Muscle layer of duodenum (tissue), 2 donors: ENCODE data around the gene CLDND1.

Source experiments
- H3K27ac ChIP-seq: one replicate; pipeline ENCODE4 v1.7.0; 2013; ENCODE audit warnings: mild to moderate bottlenecking, low read length
- H3K27me3 ChIP-seq: one replicate; pipeline ENCODE4 v1.7.0; 2013; ENCODE audit warnings: low read depth, mild to moderate bottlenecking, control low read depth, low read length
- H3K36me3 ChIP-seq, 2 donors: one replicate each; pipeline ENCODE4 v1.7.0; 2013; ENCODE audit warnings: low read length in 2 of 2, control low read depth in 1 of 2, mild to moderate bottlenecking in 1 of 2; ENCODE audit not compliant: insufficient read depth in 2 of 2, control insufficient read depth in 1 of 2
- H3K4me1 ChIP-seq, 2 donors: one replicate each; pipeline ENCODE4 v1.7.0; 2013; ENCODE audit warnings: low read length in 2 of 2, mild to moderate bottlenecking in 2 of 2, control low read depth in 1 of 2, moderate library complexity in 1 of 2; ENCODE audit not compliant: insufficient read depth in 2 of 2, control insufficient read depth in 1 of 2
- H3K4me3 ChIP-seq, 2 donors: one replicate each; pipeline ENCODE4 v1.7.0; 2013; ENCODE audit warnings: low read length in 2 of 2, low read depth in 1 of 2, mild to moderate bottlenecking in 1 of 2
- H3K9me3 ChIP-seq, 2 donors: one replicate each; pipeline ENCODE4 v1.7.0; 2013; ENCODE audit warnings: low read length in 2 of 2, control low read depth in 1 of 2, mild to moderate bottlenecking in 1 of 2; ENCODE audit not compliant: control insufficient read depth in 1 of 2
- donor health status: healthy.

The CLDND1 gene

DNA sequence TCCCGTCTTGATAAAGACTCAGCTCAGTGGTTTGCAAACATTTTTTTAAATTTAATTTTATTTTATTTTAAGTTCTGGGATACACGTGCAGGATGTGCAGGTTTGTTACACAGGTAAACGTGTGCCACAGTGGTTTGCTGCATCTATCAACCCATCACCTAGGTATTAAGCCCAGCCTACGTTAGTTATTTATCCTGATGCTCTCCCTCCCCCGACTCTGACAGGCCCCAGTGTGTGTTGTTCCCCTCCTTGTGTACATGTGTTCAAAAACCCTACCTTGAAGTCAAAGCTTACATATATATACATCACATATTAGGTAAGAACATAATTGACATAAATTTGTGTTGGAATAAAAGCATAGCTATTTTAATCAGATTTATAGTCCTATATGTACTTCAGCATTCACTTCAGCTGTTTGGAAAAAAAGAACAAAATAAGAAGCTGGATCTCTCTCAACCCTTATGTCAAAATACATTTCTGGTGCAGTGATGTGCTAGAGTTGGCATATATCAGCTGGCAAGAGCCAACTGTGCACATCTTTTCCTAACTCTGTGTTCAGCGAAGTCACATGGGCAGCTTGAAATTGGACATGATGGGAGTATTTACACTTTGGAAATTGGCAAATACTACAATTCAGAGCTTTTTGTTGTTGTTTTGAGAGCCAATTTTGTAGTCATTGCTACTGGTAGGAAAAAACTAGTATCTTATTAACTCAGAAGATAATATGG, 35.6 kb upstream of the CLDND1 start:
- Histone ChIP-seq H3K4me3 (no peak overlapping the region), H3K27me3 (no peaks in the 10 kb centered on the region), H3K9me3 (no peaks in the 10 kb centered on the region)

DNA sequence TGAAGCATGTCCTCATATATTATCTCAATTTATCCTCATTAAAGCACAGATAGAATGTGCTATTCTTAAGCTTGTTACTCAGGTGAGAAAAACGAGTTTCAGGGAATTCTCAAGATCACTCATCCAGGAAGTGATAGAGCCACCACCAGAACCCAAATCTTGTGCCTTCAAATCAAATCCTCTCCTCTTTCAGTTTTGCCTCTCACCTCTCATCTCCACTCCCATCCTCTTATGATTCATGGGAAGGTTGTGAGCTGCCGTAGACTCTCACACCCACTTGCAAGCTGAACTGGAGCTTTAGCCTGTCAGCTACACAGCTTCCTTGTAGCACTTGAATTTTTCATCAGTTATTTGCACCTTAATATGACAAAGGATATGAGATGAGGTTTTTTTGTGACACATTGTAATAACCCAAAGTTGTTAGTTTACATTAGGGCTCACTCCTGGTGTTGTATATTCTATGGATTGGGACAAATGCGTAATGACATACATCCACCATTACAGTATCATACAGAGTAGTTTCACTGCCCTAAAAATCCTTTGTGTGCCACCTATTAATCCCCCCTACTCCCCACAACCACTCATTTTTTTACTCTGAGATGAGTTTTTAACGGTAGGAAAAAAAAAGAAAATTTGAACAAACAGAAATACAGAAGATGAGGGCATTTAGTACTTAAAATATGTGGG, 34.8 kb upstream of the CLDND1 start:
- Histone ChIP-seq H3K9me3 (no peaks in the 10 kb centered on the region), H3K27me3 (no peaks in the 10 kb centered on the region), H3K4me1 (peaks cover 0 to 6% of the 10 kb centered on the region in 2 donors), H3K36me3 (no peaks in the 10 kb centered on the region), H3K27ac (no peak overlapping the region), H3K4me3 (no peak overlapping the region)

More for the DNA sequence above, 35.6 kb upstream of the CLDND1 start:
- Histone ChIP-seq H3K4me1 (peaks cover 0 to 6% of the 10 kb centered on the region in 2 donors), H3K27ac (no peak overlapping the region), H3K36me3 (no peaks in the 10 kb centered on the region)

GRCh38 chr3:98556164-98557130, 33.7 kb upstream of the CLDND1 start:
- no peaks in the 10 kb centered on the region for H3K9me3 ChIP-seq
- H3K4me3 ChIP-seq = no peak overlapping the region
- H3K36me3 ChIP-seq = no peaks in the 10 kb centered on the region
- H3K27me3 ChIP-seq = no peaks in the 10 kb centered on the region
- peaks cover 0 to 6% of the 10 kb centered on the region in 2 donors for H3K4me1 ChIP-seq
- peak overlapping the region; percentile 45 for H3K27ac ChIP-seq

DNA sequence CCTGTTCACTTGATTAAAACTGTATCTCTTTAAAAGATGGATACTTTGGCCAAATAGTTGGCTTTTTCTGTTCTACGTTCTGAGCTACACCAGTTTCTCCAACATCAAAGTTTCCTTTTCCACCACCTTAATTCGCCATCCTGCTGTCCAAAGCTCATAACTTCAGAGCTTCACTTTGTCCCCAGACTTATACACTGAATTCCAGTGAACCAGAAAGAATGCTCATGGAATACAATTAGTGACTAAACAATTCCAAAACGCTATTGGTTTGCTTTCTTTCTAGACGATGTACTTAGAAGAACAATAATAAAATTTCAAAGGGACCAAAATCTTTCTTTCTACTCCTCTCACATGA, 32.3 kb upstream of the CLDND1 start:
- Histone ChIP-seq H3K4me1 (peaks cover 0 to 6% of the 10 kb centered on the region in 2 donors), H3K4me3 (no peak overlapping the region), H3K36me3 (no peaks in the 10 kb centered on the region), H3K27me3 (no peaks in the 10 kb centered on the region), H3K9me3 (no peaks in the 10 kb centered on the region), H3K27ac (peak overlapping the region; percentile 5)

- Histone ChIP-seq H3K27me3 (no peaks in the 10 kb centered on the region), H3K4me1 (peaks cover 0 to 6% of the 10 kb centered on the region in 2 donors), H3K4me3 (no peak overlapping the region), H3K9me3 (no peaks in the 10 kb centered on the region), H3K27ac (peak overlapping the region; percentile 5), H3K36me3 (no peaks in the 10 kb centered on the region)
These were observed 31.9 kb upstream of the CLDND1 start for GRCh38 chr3:98554580-98554979.

GRCh38 chr3:98553753-98554152, 31.1 kb upstream of the CLDND1 start:
- Histone ChIP-seq H3K36me3 (no peaks in the 10 kb centered on the region), H3K27ac (peak overlapping the region; percentile 0), H3K27me3 (no peaks in the 10 kb centered on the region), H3K4me3 (no peak overlapping the region), H3K9me3 (no peaks in the 10 kb centered on the region), H3K4me1 (peaks cover 0 to 6% of the 10 kb centered on the region in 2 donors)

DNA sequence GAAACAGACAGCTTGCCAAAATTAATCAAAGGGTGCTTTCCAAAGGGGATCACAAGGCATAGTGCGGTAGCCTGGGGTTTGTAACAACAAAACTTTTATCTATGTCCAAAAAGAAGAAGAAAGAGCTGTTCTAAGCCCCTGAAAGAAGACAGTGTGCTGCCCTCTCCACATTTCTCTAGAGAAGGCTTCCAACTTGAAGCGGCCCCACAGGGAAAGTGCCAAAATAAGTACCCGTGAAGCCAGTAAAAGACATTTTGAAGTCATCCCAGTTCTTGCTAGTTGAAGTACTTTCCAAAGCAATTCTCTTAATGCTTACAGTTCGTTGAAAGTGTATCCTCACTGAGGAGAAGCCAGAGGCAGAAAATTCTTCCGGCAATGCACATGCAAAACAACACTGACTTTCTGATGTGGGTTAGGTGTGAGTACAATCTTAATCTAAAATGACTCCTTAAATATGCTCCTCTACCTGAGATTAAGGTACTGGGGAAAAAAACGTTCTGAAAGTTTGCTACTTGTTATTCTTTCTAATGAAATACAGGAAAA, 30.4 kb upstream of the CLDND1 start:
- H3K27me3 ChIP-seq = no peaks in the 10 kb centered on the region
- H3K27ac ChIP-seq = peak overlapping the region; percentile 0
- H3K9me3 ChIP-seq = no peaks in the 10 kb centered on the region
- H3K36me3 ChIP-seq = no peaks in the 10 kb centered on the region
- no peak overlapping the region for H3K4me3 ChIP-seq
- H3K4me1 ChIP-seq = peaks cover 0 to 6% of the 10 kb centered on the region in 2 donors

DNA sequence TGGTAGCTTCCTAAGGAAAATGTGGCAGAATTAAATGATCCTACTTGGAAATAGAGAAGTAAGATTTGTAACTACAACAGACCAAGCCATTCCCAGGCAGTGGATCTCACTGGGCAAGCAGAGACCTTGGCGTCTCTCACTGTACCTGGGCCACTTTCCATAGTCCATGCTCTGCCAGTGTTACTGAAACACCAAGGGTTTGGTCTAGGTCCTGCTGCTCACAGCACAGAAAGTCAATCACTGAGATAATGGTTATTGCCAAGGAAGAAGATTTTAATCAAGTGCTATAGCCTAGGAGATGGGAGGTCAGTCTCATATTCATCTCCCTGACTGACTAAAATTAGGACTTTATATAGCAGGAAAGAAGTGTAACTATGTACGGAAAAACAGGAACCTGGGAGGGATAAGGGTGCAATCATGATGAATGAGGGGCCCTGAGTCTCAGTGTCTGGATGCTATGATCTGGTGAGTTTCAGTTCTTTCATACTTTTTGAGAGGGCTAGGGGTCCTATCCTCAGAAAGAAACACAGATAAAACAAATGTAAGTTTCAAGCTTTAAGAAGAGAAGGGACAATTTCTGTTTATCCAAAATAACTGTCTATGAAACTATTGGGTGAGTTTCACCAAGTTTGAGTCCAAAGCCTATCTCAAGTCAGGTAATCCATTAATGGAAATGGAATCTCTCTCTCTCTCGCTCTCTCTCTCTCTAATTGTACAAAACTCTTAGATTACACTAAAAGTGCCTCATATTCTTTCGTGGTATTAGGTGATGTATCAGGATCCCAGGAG, 29.7 kb upstream of the CLDND1 start:
- H3K27ac ChIP-seq = no peak overlapping the region
- no peaks in the 10 kb centered on the region for H3K27me3 ChIP-seq
- H3K4me1 ChIP-seq = peaks cover 0 to 6% of the 10 kb centered on the region in 2 donors
- H3K4me3 ChIP-seq = no peak overlapping the region
- H3K9me3 ChIP-seq = no peaks in the 10 kb centered on the region
- H3K36me3 ChIP-seq = no peaks in the 10 kb centered on the region

GRCh38 chr3:98551754-98552153, 29.1 kb upstream of the CLDND1 start:
- Histone ChIP-seq H3K36me3 (no peaks in the 10 kb centered on the region), H3K4me3 (no peak overlapping the region), H3K9me3 (no peaks in the 10 kb centered on the region), H3K27ac (no peak overlapping the region), H3K4me1 (peaks cover 0 to 6% of the 10 kb centered on the region in 2 donors), H3K27me3 (no peaks in the 10 kb centered on the region)

GRCh38 chr3:98551236-98551635, 28.5 kb upstream of the CLDND1 start:
- H3K27me3 ChIP-seq = no peaks in the 10 kb centered on the region
- H3K36me3 ChIP-seq = no peaks in the 10 kb centered on the region
- H3K27ac ChIP-seq = no peak overlapping the region

More at GRCh38 chr3:98551236-98551635, 28.5 kb upstream of the CLDND1 start:
- Histone ChIP-seq H3K4me3 (no peak overlapping the region), H3K4me1 (peaks cover 0 to 6% of the 10 kb centered on the region in 2 donors), H3K9me3 (no peaks in the 10 kb centered on the region)
